A375 (cell line): ENCODE data around the gene TBC1D10B. TPM values are rescaled to one million over a fixed set of nuclear protein-coding genes. Genes with fewer than 3 reads are reported as not detected.

Experiments
- small RNA-seq: library from RNA; depleted of rRNA; stranded (forward); fragments of <200 nt; gene quantifications from one replicate; pipeline ENCODE3, GENCODE V24; 2014
- total RNA-seq: library from RNA; depleted of rRNA; stranded (reverse); fragments of >200 nt; shearing (Covaris generic); gene quantifications from 2 replicates; pipeline ENCODE4 v1.2.3, GENCODE V29; 2014; rRNA removed

The TBC1D10B gene
- 25.2 and 27.1 TPM in 2 replicates for total RNA-seq

GRCh38 chr16:30370456-30371247 is at the start of gene TBC1D10B:
TBC1D10B (minus strand) TSS chr16:30370494; CDS start chr16:30370183, 311 bp downstream.

GRCh38 chr16:30407102-30407803 is 37.0 kb upstream of the TBC1D10B start, which contains the start of gene ZNF771:
ZNF771 (plus strand) TSS chr16:30407606; CDS start chr16:30408054, 448 bp downstream.

GRCh38 chr16:30395155-30395991 is 25.1 kb upstream of the TBC1D10B start, which contains the start of gene ZNF48:
ZNF48 (plus strand) TSS chr16:30395420; CDS start chr16:30395795, 375 bp downstream.

GRCh38 chr16:30382111-30382881 is 12.0 kb upstream of the TBC1D10B start, which contains the start of gene SEPTIN1:
SEPTIN1 (minus strand) TSS chr16:30382561; CDS start chr16:30382542, 19 bp downstream.

GRCh38 chr16:30374538-30374937 is 4.2 kb upstream of the TBC1D10B start, which contains the start of gene MYL11:
MYL11 (plus strand) TSS chr16:30374802; CDS start chr16:30374858, 56 bp downstream.

GRCh38 chr16:30355144-30355953 is 14.9 kb downstream of the TBC1D10B start, which contains the start of gene CD2BP2:
CD2BP2 (minus strand) TSS chr16:30355308; CDS start chr16:30354681, 627 bp downstream.

Small RNA genes within 50 kb of the gene (small RNA-seq; reads per million reads assigned to genes)
- 0.46 reads per million, percentile 17 among the genes with 10 or more reads in this experiment for gene RF00406

Other genes with a start within 250 kb of the TBC1D10B start
- gene MAPK3, start 247.3 kb downstream of the TBC1D10B start, total RNA-seq, result 29.7 and 38.4 TPM in 2 replicates
- gene CORO1A, start 186.9 kb downstream of the TBC1D10B start, total RNA-seq, result 6.7 and 14.7 TPM in 2 replicates
- 132 and 219 TPM in 2 replicates for gene BOLA2B, start 176.8 kb downstream of the TBC1D10B start, total RNA-seq
- gene SLX1A, start 176.6 kb downstream of the TBC1D10B start, total RNA-seq, result 199 and 212 TPM in 2 replicates
- gene SULT1A3, start 171.2 kb downstream of the TBC1D10B start, total RNA-seq, result 5.0 and 5.3 TPM in 2 replicates
- gene NPIPB13, start 122.0 kb downstream of the TBC1D10B start, total RNA-seq, result 2.6 and 2.9 TPM in 2 replicates
- gene CD2BP2, start 15.2 kb downstream of the TBC1D10B start, total RNA-seq, result 97.2 and 106 TPM in 2 replicates
- not detected in 2 replicates for gene MYL11, start 4.3 kb upstream of the TBC1D10B start, total RNA-seq
- 0.60 TPM in 1 of 2 replicates, not detected in the other for gene SEPTIN1, start 12.1 kb upstream of the TBC1D10B start, total RNA-seq
- 11.2 and 12.2 TPM in 2 replicates for gene ZNF48, start 24.9 kb upstream of the TBC1D10B start, total RNA-seq
- gene ZNF771, start 37.1 kb upstream of the TBC1D10B start, total RNA-seq, result 7.2 and 9.6 TPM in 2 replicates
- gene DCTPP1, start 59.5 kb upstream of the TBC1D10B start, total RNA-seq, result 36.7 and 40.4 TPM in 2 replicates
- gene SEPHS2, start 75.4 kb upstream of the TBC1D10B start, total RNA-seq, result 15.3 and 20.9 TPM in 2 replicates
- not detected in 2 replicates for gene ITGAL, start 102.2 kb upstream of the TBC1D10B start, total RNA-seq
- gene ZNF768, start 156.1 kb upstream of the TBC1D10B start, total RNA-seq, result 42.1 and 44.2 TPM in 2 replicates
- 0.23 and 0.82 TPM in 2 replicates for gene ZNF747, start 164.4 kb upstream of the TBC1D10B start, total RNA-seq
- 10.9 and 14.7 TPM in 2 replicates for gene ZNF764, start 187.9 kb upstream of the TBC1D10B start, total RNA-seq
- gene ZNF688, start 201.2 kb upstream of the TBC1D10B start, total RNA-seq, result 12.4 and 17.1 TPM in 2 replicates
- not detected in 2 replicates for gene ZNF785, start 215.2 kb upstream of the TBC1D10B start, total RNA-seq
- 8.7 and 11.5 TPM in 2 replicates for gene ZNF689, start 239.9 kb upstream of the TBC1D10B start, total RNA-seq